GM13977 (cell line): ENCODE results near the gene LMBRD1.
A peak's percentile ranks its signal among the peaks of the same experiment; 100 is the strongest.

Source experiments
- DNase-seq: peaks from one replicate; pipeline ENCODE4 v3.0.0; 2012; ENCODE audit warnings: low spot score
- CTCF ChIP-seq: IDR thresholded peaks from 2 replicates; pipeline ENCODE4 v1.5.1; 2012; ENCODE audit warnings: mild to moderate bottlenecking, control low read depth; ENCODE audit not compliant: insufficient read depth; ENCODE audit errors: extremely low read depth, missing control alignments
- in situ Hi-C: fragments of 300-500 bp; cut with MboI; formaldehyde crosslinking; loops from one replicate; pipeline ENCODE4 v1.12.0; 2022; ENCODE audit warnings: low sequenced_read_pairs, low pct_unique_long_range_greater_than_20kb, mixed read lengths, inconsistent platforms; ENCODE audit not compliant: unreplicated experiment

Gene LMBRD1

GRCh38 chr6:69631552-69632346, 165.1 kb downstream of the LMBRD1 start:
- in situ Hi-C loops: no loop called here
- no peak for TF ChIP-seq CTCF
- peak; percentile 24 for DNase-seq

- no peak for TF ChIP-seq CTCF
- in situ Hi-C loops: no loop called here
- no peak for DNase-seq
Measured at GRCh38 chr6:69630767-69631166, 166.0 kb downstream of the LMBRD1 start.

- in situ Hi-C loops: no loop called here
- TF ChIP-seq CTCF: no peak
Measured at GRCh38 chr6:69627625-69628024, 169.2 kb downstream of the LMBRD1 start.

GRCh38 chr6:69624944-69625343, 171.9 kb downstream of the LMBRD1 start:
- in situ Hi-C loops: no loop called here
- no peak for DNase-seq
- no peak for TF ChIP-seq CTCF

More at GRCh38 chr6:69627625-69628024, 169.2 kb downstream of the LMBRD1 start:
- DNase-seq: no peak
